ENCODE results near the gene PRMT1.

The PRMT1 gene

DNA sequence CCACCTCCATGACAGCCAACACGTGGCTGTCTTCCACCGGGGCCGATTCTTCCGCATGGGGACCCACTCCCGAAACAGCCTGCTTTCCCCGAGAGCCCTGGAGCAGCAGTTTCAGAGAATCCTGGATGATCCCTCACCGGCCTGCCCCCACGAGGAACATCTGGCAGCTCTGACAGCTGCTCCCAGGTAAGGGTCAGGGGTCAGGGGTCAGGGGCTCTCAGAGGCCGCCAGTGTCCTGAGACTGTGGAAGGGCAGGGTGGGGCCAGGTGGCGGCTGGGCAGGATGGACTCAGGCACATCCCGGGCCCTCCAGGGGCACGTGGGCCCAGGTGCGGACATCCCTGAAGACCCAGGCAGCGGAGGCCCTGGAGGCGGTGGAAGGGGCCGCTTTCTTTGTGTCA, 28.8 kb downstream of the PRMT1 start:
- no peaks in the 10 kb centered on the region for H3F3A ChIP-seq (ENCODE audit: insufficient read depth, low read length)
- H3K4me1 ChIP-seq (ENCODE audit: insufficient read depth, low read length, severe bottlenecking) = no peaks in the 10 kb centered on the region
- no peak overlapping the region for H3K27ac ChIP-seq (ENCODE audit: low read depth, low read length, poor library complexity, severe bottlenecking)
- no peak overlapping the region for H3K4me2 ChIP-seq (ENCODE audit: low read length)
- TF ChIP-seq CTCF (IDR thresholded peaks at IDR 0.05; ENCODE audit: low read length) (no peak), EZH2 (IDR thresholded peaks at IDR 0.05; ENCODE audit: borderline replicate concordance, low read length) (no peak)
- no peaks in the 10 kb centered on the region for H3K79me2 ChIP-seq (ENCODE audit: insufficient read depth, low read length)
- no peaks in the 10 kb centered on the region for H3K36me3 ChIP-seq (ENCODE audit: insufficient read depth, low read length)
- H3K4me3 ChIP-seq (ENCODE audit: low read depth, low read length, poor library complexity, severe bottlenecking) = no peak overlapping the region
- no peaks in the 10 kb centered on the region for H3K9me3 ChIP-seq (ENCODE audit: low read length)
- H2AFZ ChIP-seq (ENCODE audit: low read length) = no peak overlapping the region
- H4K20me1 ChIP-seq (ENCODE audit: insufficient read depth, low read length) = no peaks in the 10 kb centered on the region
- no peaks in the 10 kb centered on the region for H3K9me2 ChIP-seq (ENCODE audit: low read depth, low read length)
- no peak overlapping the region for H3K9ac ChIP-seq (ENCODE audit: low read length)
- H3K27me3 ChIP-seq (ENCODE audit: insufficient read depth, low read length) = peaks cover 9% of the 10 kb centered on the region; the same call in 1 of the 2 replicates

GRCh38 chr19:49710372-49710951, 33.4 kb downstream of the PRMT1 start:
- Histone ChIP-seq H3K36me3 (ENCODE audit: insufficient read depth, low read length) (no peaks in the 10 kb centered on the region), H3K27me3 (ENCODE audit: insufficient read depth, low read length) (peaks cover 9% of the 10 kb centered on the region; the same call in 1 of the 2 replicates), H3K4me1 (ENCODE audit: insufficient read depth, low read length, severe bottlenecking) (no peaks in the 10 kb centered on the region), H4K20me1 (ENCODE audit: insufficient read depth, low read length) (no peaks in the 10 kb centered on the region), H3K4me2 (ENCODE audit: low read length) (no peak overlapping the region), H3K9ac (ENCODE audit: low read length) (no peak overlapping the region), H3K9me3 (ENCODE audit: low read length) (no peaks in the 10 kb centered on the region), H3K4me3 (ENCODE audit: low read depth, low read length, poor library complexity, severe bottlenecking) (no peak overlapping the region), H3K79me2 (ENCODE audit: insufficient read depth, low read length) (no peaks in the 10 kb centered on the region), H3F3A (ENCODE audit: insufficient read depth, low read length) (no peaks in the 10 kb centered on the region), H3K27ac (ENCODE audit: low read depth, low read length, poor library complexity, severe bottlenecking) (no peak overlapping the region), H3K9me2 (ENCODE audit: low read depth, low read length) (no peaks in the 10 kb centered on the region), H2AFZ (ENCODE audit: low read length) (no peak overlapping the region)
- TF ChIP-seq CTCF (IDR thresholded peaks at IDR 0.05; ENCODE audit: low read length) = no peak
- no peak for TF ChIP-seq EZH2 (IDR thresholded peaks at IDR 0.05; ENCODE audit: borderline replicate concordance, low read length)

DNA sequence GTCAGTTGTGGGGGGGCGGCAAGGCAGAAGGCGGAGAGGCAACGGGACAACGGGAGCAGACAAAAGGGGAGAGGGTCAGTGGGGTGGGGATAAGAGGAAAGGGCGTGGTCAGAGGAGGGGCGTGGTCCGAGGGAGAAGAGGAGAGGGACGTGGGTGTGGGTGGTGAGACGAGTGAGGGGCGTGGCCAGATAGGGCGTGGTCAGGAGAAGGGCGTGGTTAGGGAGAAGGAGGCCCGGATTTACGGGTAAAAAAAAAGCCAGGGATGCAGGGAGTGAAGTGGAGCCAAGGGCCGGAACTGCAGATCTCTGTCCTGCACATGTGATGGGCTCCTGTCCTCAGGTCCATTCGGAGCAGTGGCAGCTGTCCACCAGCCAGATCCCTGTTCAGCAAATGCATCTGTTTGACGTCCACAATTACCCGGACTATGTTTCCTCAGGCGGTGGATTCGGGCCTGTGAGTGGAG, 35.4 kb downstream of the PRMT1 start:
- Histone ChIP-seq H3K9me2 (ENCODE audit: low read depth, low read length) (no peaks in the 10 kb centered on the region), H2AFZ (ENCODE audit: low read length) (no peak overlapping the region), H4K20me1 (ENCODE audit: insufficient read depth, low read length) (no peaks in the 10 kb centered on the region), H3K4me2 (ENCODE audit: low read length) (peak overlapping the region; percentile 4; the same call in 1 of the 2 replicates), H3K4me1 (ENCODE audit: insufficient read depth, low read length, severe bottlenecking) (no peaks in the 10 kb centered on the region), H3K79me2 (ENCODE audit: insufficient read depth, low read length) (no peaks in the 10 kb centered on the region), H3K27ac (ENCODE audit: low read depth, low read length, poor library complexity, severe bottlenecking) (no peak overlapping the region), H3K9ac (ENCODE audit: low read length) (no peak overlapping the region), H3F3A (ENCODE audit: insufficient read depth, low read length) (no peaks in the 10 kb centered on the region), H3K27me3 (ENCODE audit: insufficient read depth, low read length) (peaks cover 5% of the 10 kb centered on the region; the same call in 1 of the 2 replicates), H3K9me3 (ENCODE audit: low read length) (no peaks in the 10 kb centered on the region), H3K36me3 (ENCODE audit: insufficient read depth, low read length) (no peaks in the 10 kb centered on the region), H3K4me3 (ENCODE audit: low read depth, low read length, poor library complexity, severe bottlenecking) (no peak overlapping the region)
- no peak for TF ChIP-seq CTCF (IDR thresholded peaks at IDR 0.05; ENCODE audit: low read length)
- TF ChIP-seq EZH2 (IDR thresholded peaks at IDR 0.05; ENCODE audit: borderline replicate concordance, low read length) = no peak

Data from OCI-LY1 (cell line).